Mesodermal cell (in vitro differentiated cells): ENCODE measurements around the gene TBC1D9B.
"Not testable (repeated sequence)": the region's sequence is repeated elsewhere in the genome, so short reads cannot be mapped to it uniquely, and the experiment has no call there.

Source experiments
- H3K27ac ChIP-seq: 2 replicates; pipeline ENCODE4 v1.7.0; 2013; ENCODE audit warnings: mild to moderate bottlenecking, low read depth, low read length, moderate library complexity; ENCODE audit not compliant: severe bottlenecking
- H3K36me3 ChIP-seq: 2 replicates; pipeline ENCODE4 v1.7.1; 2013; ENCODE audit warnings: mild to moderate bottlenecking, low read length, moderate library complexity; ENCODE audit not compliant: control insufficient read depth, insufficient read depth
- H3K4me1 ChIP-seq: one replicate; pipeline ENCODE4 v1.7.1; 2013; ENCODE audit warnings: mild to moderate bottlenecking, low read length; ENCODE audit not compliant: insufficient read depth, control insufficient read depth, poor library complexity, severe bottlenecking
- H3K4me3 ChIP-seq: 2 replicates; pipeline ENCODE4 v1.7.0; 2013; ENCODE audit warnings: low read length, control low read depth, mild to moderate bottlenecking; ENCODE audit not compliant: insufficient read depth, poor library complexity, severe bottlenecking; ENCODE audit errors: extremely low read depth
- H3K9me3 ChIP-seq: 2 replicates; pipeline ENCODE4 v1.7.1; 2013; ENCODE audit warnings: mild to moderate bottlenecking, low read length, moderate library complexity; ENCODE audit not compliant: control insufficient read depth
- WGBS, 2 experiments: methylation state at CpG; one replicate each; pipeline ENCODE4 v1.1.5; 2013; ENCODE audit warnings: missing lambda C conversion rate in 2 of 2; ENCODE audit not compliant: insufficient coverage in 2 of 2; 5-methylcytosine and 5-hydroxymethylcytosine counted together

TBC1D9B gene

GRCh38 chr5:179837076-179838011 lies 70.4 kb downstream of the TBC1D9B start:
- Histone ChIP-seq H3K4me3 (no peak overlapping the region), H3K9me3 (peaks cover 4% of the 10 kb centered on the region), H3K4me1 (no peaks in the 10 kb centered on the region), H3K36me3 (peaks cover 69% of the 10 kb centered on the region), H3K27ac (no peak overlapping the region)
- 94 to 96% methylated on average over 11 to 14 of the region's 15 CpGs for WGBS, 2 experiments

GRCh38 chr5:179836225-179837019 lies 71.3 kb downstream of the TBC1D9B start:
- Histone ChIP-seq H3K4me3 (no peak overlapping the region), H3K27ac (no peak overlapping the region), H3K36me3 (peaks cover 70% of the 10 kb centered on the region), H3K4me1 (no peaks in the 10 kb centered on the region), H3K9me3 (peaks cover 4% of the 10 kb centered on the region)
- WGBS, 2 experiments = 91 to 94% methylated on average over 16 to 18 of the region's 19 CpGs

GRCh38 chr5:179834871-179835270 lies 72.8 kb downstream of the TBC1D9B start:
- WGBS, 2 experiments = 93% methylated on average over 3 of the region's 28 CpGs; no CpG with 5 or more reads in 1 of the 2 experiments
- not testable (repeated sequence) for H3K4me1 ChIP-seq, H3K27ac ChIP-seq, H3K9me3 ChIP-seq, H3K4me3 ChIP-seq
- H3K36me3 ChIP-seq = peaks cover 82% of the 10 kb centered on the region

- no peak overlapping the region for H3K27ac ChIP-seq
- H3K4me1 ChIP-seq = no peaks in the 10 kb centered on the region
- peaks cover 84% of the 10 kb centered on the region for H3K36me3 ChIP-seq
- WGBS, 2 experiments = 95 to 100% methylated on average over 2 to 4 of the region's 8 CpGs
- H3K9me3 ChIP-seq = peaks cover 10% of the 10 kb centered on the region
- H3K4me3 ChIP-seq = no peak overlapping the region
Measured at GRCh38 chr5:179834120-179834519, 73.6 kb downstream of the TBC1D9B start.

GRCh38 chr5:179833709-179834070 lies 74.0 kb downstream of the TBC1D9B start:
- Histone ChIP-seq H3K27ac (no peak overlapping the region), H3K4me1 (no peaks in the 10 kb centered on the region), H3K4me3 (no peak overlapping the region), H3K9me3 (peaks cover 10% of the 10 kb centered on the region), H3K36me3 (peaks cover 86% of the 10 kb centered on the region)
- 100% methylated on average over 1 of the region's 3 CpGs; no CpG with 5 or more reads in 1 of the 2 experiments for WGBS, 2 experiments

- Histone ChIP-seq H3K27ac (no peak overlapping the region), H3K4me3 (no peak overlapping the region), H3K4me1 (no peaks in the 10 kb centered on the region), H3K36me3 (peaks cover 84% of the 10 kb centered on the region), H3K9me3 (peaks cover 10% of the 10 kb centered on the region)
- WGBS, 2 experiments = 91 to 92% methylated on average over 23 of the region's 23 CpGs
Measured at GRCh38 chr5:179833056-179833708, 74.5 kb downstream of the TBC1D9B start.

- 97 to 100% methylated on average over 17 to 20 of the region's 20 CpGs for WGBS, 2 experiments
- peaks cover 80% of the 10 kb centered on the region for H3K36me3 ChIP-seq
- H3K4me1 ChIP-seq = peaks cover 5% of the 10 kb centered on the region
- H3K27ac ChIP-seq = no peak overlapping the region
- H3K4me3 ChIP-seq = no peak overlapping the region
- peaks cover 10% of the 10 kb centered on the region for H3K9me3 ChIP-seq
Measured at GRCh38 chr5:179832039-179832745, 75.5 kb downstream of the TBC1D9B start.

- Histone ChIP-seq H3K27ac (no peak overlapping the region), H3K36me3 (peaks cover 80% of the 10 kb centered on the region), H3K9me3 (peaks cover 10% of the 10 kb centered on the region), H3K4me1 (peaks cover 9% of the 10 kb centered on the region), H3K4me3 (no peak overlapping the region)
- WGBS, 2 experiments = 93 to 100% methylated on average over 5 to 7 of the region's 7 CpGs
Measured at GRCh38 chr5:179830818-179831468, 76.8 kb downstream of the TBC1D9B start.

- 94% methylated on average over 4 to 5 of the region's 7 CpGs for WGBS, 2 experiments
- no peak overlapping the region for H3K4me3 ChIP-seq
- peaks cover 10% of the 10 kb centered on the region for H3K9me3 ChIP-seq
- H3K4me1 ChIP-seq = peaks cover 9% of the 10 kb centered on the region
- H3K36me3 ChIP-seq = peaks cover 88% of the 10 kb centered on the region
- no peak overlapping the region for H3K27ac ChIP-seq
Measured at GRCh38 chr5:179829732-179830435, 77.8 kb downstream of the TBC1D9B start.
